HG02970 (cell line): Measurements from ENCODE around the gene LAMB1.
"Not testable (repeated sequence)": the region's sequence is repeated elsewhere in the genome, so short reads cannot be mapped to it uniquely, and the experiment has no call there.

Experiments used
- ATAC-seq: cut with Tn5 transposase; IDR thresholded peaks from one replicate; pipeline ENCODE4 v1.9.1; 2021; ENCODE audit warnings: mild to moderate bottlenecking, moderate library complexity, moderate number of reproducible peaks; ENCODE audit not compliant: unreplicated experiment, low FRiP score

The LAMB1 gene

DNA sequence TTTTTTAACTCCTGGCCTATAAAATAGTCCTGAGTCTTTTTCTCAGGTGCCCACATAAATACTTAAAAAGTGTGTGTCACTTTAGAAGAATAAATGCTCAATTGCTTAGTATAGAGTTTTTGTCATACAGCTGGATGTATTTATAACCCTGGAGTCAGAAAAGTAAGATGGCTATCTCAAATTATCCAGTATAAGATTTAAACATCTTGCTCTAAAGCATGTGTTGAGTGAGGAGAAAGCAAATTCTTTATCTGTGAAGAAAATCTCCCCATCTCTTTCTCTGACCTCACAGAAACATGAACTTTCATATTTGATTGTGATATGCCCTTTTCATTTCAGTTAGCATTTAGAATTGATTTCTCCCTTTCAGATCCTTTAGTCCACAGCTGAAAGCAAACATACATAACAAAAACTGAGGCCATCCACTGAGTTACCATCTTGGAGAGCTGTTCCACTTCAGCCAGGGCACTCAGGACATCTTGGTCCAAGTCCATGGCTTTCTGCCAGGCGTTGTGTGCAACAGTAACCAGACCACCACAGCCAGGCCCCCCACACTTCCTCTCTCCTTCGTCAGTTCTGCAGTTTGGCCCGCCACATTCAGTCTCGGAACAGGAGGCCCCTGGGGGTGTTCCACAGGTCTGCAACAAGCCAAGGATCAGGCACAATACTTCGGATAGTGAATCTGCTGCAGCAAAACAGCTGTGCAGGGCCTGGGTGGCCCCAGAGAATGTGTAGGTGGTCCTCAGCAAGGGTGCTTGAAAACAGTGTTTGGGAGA lies 71.0 kb downstream of the LAMB1 start:
- ATAC-seq, result no peak

GRCh38 chr7:107926481-107926880 lies 76.5 kb downstream of the LAMB1 start:
- ATAC-seq, result no peak

- ATAC-seq, result peak; percentile 76
These were observed 78.0 kb downstream of the LAMB1 start for GRCh38 chr7:107924841-107925504.

- ATAC-seq, result no peak
These were observed 80.1 kb downstream of the LAMB1 start for GRCh38 chr7:107922886-107923285.

DNA sequence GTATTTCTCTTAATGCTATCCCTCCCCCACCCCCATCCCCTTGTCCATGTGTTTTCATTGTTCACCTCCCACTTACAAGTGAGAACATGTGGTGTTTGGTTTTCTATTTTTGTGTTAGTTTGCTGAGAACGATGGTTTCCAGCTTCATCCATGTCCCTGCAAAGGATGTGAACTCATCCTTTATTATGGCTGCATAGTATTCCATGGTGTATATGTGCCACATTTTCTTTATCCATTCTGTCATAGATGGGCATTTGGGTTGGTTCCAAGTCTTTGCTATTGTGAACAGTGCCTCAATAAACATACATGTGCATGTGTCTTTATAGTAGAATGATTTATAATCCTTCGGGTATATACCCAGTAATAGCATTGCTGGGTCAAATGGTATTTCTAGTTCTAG lies 81.1 kb downstream of the LAMB1 start:
- not testable (repeated sequence) for ATAC-seq

GRCh38 chr7:107920048-107920772 lies 82.8 kb downstream of the LAMB1 start:
- ATAC-seq, result no peak

GRCh38 chr7:107918948-107919347 lies 84.0 kb downstream of the LAMB1 start:
- no peak for ATAC-seq

DNA sequence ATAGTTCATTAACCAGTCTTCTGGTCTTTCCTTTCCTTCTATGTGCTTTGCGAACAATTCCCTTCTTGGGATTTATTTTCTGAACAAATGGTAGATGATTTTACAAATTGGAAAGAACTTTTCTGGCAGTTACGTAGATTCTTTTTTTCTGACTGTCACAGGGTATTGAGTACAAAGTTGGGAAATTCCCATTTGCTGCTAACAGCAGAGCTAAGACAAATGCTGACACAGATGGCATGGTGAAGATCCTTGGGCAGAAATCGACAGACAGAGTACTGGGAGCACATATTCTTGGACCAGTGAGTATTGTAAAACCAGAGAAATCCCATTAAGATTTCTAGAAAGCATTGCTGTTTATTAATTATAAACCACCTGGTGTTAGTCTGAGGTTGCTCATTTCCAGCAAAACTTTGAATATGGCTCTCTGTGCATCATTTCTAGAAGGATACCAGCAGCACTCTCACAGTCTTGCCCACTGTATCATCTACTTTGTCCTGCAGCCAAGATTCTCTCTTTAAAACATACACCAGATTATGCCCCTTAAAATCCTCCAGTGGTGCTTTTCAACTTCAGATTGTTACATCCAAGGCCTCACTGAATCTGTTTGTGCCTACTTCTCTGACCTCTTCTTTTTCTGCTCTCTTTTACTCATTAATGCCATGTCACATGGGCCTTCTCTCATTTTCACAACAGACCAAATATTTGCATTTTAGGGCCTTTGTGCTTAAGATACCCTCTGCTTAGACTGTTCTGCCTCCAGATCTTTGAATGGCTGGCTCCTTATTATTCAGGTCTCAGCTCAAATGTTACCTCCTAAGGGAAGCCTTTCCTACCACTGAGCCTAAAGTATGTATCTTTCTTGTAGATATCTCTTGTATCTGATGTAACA lies 85.0 kb downstream of the LAMB1 start:
- no peak for ATAC-seq

DNA sequence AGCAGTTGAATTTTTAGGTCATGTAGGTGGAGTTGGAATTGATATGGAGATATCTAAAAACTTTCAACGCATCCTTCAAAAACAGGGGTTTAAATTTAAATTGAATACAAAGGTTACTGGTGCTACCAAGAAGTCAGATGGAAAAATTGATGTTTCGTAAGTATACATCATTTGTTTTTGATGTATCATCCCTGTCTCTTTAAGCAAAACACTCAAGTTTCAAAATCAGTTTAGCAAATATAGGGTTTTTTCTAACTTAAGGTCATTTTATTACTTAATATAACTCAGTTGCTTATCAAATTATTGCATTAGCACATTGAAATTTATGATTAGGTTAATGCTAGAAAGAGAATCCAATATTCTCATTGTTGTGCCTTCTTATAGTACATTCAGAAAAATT lies 87.4 kb downstream of the LAMB1 start:
- ATAC-seq, result no peak

- no peak for ATAC-seq
These were observed 88.1 kb downstream of the LAMB1 start for GRCh38 chr7:107914831-107915230.

GRCh38 chr7:107913851-107914250 lies 89.1 kb downstream of the LAMB1 start:
- ATAC-seq, result no peak

- ATAC-seq, result no peak
These were observed 91.0 kb downstream of the LAMB1 start for GRCh38 chr7:107911981-107912380.

DNA sequence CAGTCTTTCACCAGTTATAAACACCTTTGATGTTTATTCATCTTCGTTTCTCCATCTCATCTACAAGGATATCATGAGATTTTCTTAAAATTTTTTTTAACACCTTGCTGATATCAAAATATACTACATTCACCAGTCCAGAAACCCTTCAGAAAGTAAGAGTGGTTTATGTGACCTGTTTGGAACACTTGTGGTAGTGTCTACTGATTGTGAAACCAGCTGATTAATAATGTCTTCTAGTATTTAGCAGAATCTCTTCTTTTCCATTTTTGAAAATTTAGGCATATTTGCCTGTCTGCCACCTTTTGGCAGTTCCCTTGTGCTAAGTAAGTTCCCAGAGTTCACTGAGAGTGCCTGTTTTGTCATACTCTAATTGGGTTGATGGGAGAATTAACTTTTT lies 93.5 kb downstream of the LAMB1 start:
- no peak for ATAC-seq

DNA sequence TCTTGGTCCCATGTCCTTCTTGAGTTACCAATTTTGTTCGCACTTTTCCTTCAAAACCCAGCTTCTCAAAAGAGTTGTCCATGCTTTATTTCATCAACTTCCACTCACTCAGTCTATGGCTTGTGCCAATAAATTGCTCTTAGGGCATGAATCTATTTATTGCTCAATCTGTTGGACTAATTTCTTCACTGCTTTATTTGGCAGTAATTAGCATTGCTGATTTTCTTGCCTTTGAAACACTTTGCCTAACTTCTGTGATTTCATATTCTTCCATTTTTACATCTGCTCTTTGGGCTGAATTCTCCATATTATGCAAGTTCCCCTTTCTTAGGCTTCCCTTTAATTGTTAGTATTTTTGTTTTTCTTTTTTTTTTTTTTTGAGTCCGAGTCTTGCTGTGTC lies 95.2 kb downstream of the LAMB1 start:
- no peak for ATAC-seq

DNA sequence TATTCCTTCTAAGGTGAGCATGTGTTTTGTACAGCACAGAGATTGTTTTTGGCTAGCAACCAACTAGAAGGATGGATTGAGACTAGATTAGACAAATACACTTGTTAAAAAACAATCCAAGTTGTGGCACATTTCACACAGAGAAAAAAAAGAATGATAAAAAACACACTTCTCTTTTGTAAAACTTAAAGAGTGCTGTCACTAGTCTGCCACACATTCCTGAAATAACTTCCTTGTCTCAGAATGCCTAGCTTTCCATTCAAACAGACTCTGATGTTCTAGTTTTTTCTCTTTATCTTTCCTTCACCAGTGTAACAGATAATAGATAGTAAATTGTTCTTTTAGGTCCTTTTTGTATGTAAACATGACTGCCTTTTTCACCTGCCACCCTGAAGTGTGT lies 100.6 kb downstream of the LAMB1 start:
- no peak for ATAC-seq

DNA sequence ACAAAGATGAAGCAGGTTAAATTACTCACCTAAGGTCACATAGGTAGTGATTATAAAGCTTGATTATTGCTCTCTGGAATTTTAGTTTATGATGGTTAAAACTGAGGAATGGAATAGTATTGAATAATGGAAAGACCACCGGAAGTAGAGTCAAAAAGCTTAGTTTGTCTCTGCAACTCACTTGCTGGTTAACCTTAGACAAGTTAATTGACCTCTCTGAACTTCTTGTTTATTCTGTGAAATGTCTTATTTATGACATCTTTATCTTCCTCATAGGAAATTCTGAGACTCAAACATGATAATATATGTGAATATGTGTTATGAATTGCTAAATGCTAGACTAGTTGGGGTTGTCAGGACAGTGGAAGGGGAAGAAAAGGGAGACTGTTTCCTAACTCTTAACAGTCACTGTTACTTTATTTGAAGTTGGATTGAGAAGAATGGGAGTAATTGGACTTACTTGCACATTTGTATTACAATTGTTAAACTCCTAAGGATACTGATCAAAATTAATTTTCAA lies 102.4 kb downstream of the LAMB1 start:
- ATAC-seq, result no peak

DNA sequence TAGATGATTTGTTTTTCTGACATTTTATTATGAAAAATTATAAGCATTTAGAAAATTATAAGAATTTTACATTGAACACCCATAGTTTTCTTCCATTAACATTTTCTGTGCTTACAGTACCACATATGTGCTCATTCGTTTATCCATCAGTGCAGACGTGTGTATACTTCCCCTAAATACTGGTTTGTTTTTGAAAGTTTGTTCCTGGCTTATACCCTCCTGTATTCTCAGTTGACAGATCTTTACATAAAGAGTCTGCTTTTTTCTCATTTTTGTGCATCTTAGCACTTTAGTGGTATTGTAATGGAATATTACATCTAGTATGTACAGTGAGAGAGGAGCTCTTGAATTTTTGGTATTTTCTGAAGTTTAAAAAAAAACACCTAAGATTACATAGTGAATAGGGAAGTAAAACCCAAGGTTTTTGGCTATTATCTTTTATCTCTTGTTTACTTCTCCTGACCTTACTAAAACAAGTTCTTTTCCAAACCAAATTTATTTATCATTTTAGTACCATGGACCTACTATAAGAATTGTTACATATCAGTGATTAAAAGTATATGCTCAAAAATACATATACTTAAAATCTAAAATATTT lies 103.9 kb downstream of the LAMB1 start:
- ATAC-seq, result no peak

- ATAC-seq, result not testable (repeated sequence)
These were observed 110.6 kb downstream of the LAMB1 start for GRCh38 chr7:107892367-107892741.

- ATAC-seq, result peak; percentile 27
These were observed 111.2 kb downstream of the LAMB1 start for GRCh38 chr7:107891636-107892366.
